ENCODE measurements around the gene KIF3A. TPM values are rescaled to one million over a fixed set of nuclear protein-coding genes. Genes with fewer than 3 reads are reported as not detected.

The KIF3A gene
- total and polyA plus RNA-seq, 8 donors = 0.58 to 19.3 (median 4.6) TPM

DNA sequence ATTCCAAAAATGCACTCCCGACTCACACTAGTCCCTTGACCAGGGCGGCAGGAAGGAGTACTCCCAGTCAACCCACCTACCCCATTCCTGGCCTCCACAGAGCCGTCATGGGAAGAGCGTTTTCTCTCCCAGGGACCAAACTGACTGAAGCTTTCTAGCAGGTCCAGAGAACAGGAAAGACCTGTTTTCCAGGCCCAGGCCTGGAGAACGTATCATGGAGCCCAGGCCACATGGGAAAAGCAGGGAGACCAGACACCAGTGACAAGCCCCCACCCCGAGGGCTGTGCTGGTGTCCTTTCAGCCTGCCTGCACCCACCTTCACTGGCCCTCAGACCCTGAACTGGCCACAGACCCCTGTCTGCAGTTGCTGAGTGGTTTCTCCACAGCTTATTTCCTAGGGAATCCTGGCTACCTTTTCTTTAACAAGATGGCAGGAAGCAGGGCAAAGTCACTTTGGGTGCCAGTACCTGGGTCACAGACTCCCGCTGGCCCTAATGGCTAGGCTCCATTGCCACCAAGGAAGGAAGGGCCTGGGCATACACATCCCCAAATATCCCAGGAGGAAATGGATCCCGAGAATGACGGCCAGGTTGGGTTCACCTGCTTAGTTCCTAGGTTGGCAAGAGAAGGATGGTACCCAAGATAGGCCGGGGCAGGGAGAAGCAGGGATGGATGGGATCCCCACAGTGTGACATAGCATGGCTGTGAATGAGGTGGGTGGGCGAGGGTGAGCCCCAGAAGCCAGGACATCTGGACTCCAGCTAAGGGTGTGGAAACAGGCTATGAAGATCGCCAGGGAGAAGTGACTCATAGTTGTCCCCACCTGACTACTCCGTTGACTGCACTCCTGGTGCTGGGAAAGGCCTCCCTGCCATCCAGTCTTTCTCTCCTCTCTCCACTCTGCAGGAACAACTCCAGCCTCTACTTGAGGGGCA is 22.0 kb upstream of the KIF3A start:
- Histone ChIP-seq H3K36me3 (peaks cover 54 to 91% (median 76%) of the 10 kb centered on the region in 4 donors), H3K27me3 (no peaks in the 10 kb centered on the region), H3K4me1 (no peaks in the 10 kb centered on the region), H3K4me3 (no peak overlapping the region), H3K9me3 (no peaks in the 10 kb centered on the region), H3K27ac (no peak overlapping the region)
- WGBS, 5 donors = 72 to 81% (median 78%) methylated on average over 13 of the region's 13 CpGs
- intact Hi-C loops (cut with DNase I; ENCODE audit: low total_unique reads) = no loop called here
- TF ChIP-seq POLR2A (IDR thresholded peaks at IDR 0.05) (no peak), POLR2AphosphoS5 (IDR thresholded peaks at IDR 0.05) (no peak), EP300 (IDR thresholded peaks at IDR 0.05) (no peak)
- TF ChIP-seq, protein P1, sequence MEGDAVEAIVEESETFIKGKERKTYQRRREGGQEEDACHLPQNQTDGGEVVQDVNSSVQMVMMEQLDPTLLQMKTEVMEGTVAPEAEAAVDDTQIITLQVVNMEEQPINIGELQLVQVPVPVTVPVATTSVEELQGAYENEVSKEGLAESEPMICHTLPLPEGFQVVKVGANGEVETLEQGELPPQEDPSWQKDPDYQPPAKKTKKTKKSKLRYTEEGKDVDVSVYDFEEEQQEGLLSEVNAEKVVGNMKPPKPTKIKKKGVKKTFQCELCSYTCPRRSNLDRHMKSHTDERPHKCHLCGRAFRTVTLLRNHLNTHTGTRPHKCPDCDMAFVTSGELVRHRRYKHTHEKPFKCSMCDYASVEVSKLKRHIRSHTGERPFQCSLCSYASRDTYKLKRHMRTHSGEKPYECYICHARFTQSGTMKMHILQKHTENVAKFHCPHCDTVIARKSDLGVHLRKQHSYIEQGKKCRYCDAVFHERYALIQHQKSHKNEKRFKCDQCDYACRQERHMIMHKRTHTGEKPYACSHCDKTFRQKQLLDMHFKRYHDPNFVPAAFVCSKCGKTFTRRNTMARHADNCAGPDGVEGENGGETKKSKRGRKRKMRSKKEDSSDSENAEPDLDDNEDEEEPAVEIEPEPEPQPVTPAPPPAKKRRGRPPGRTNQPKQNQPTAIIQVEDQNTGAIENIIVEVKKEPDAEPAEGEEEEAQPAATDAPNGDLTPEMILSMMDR (IDR thresholded peaks at IDR 0.05) = no peak
- peak in 1 of 2 donors; percentile 83 for DNase-seq

DNA sequence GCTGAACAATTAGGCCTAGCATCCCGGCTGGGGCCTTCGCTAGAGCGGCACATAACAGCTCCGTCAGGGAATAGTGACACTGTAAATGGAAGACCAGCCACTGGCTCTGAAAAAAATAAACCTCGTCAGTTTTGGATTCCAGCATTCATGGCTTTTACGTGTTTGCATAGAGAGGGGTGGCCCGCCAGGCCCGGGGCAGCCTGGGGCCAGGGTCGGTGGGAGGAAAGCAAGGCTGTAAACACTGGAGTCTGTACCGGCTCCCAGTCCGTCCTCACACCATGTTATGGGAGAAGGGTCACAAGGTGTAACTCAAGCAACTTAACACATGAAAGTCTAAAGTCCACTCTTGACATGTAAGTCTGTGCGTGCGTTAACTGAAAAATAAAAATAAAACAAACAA is 21.1 kb upstream of the KIF3A start:
- no peaks in the 10 kb centered on the region for H3K9me3 ChIP-seq
- H3K4me1 ChIP-seq = peaks cover 0 to 3% (median 1%) of the 10 kb centered on the region in 4 donors
- intact Hi-C loops (cut with DNase I; ENCODE audit: low total_unique reads) = no loop called here
- no peak overlapping the region for H3K4me3 ChIP-seq
- no peak overlapping the region for H3K27ac ChIP-seq
- 68 to 83% (median 73%) methylated on average over 13 of the region's 13 CpGs for WGBS, 5 donors
- peaks cover 45 to 81% (median 67%) of the 10 kb centered on the region in 4 donors for H3K36me3 ChIP-seq
- no peaks in the 10 kb centered on the region for H3K27me3 ChIP-seq
- TF ChIP-seq POLR2AphosphoS5 (IDR thresholded peaks at IDR 0.05) (no peak), POLR2A (IDR thresholded peaks at IDR 0.05) (no peak), EP300 (IDR thresholded peaks at IDR 0.05) (no peak)
- TF ChIP-seq, protein P1 (IDR thresholded peaks at IDR 0.05) = no peak
- no peak for DNase-seq

DNA sequence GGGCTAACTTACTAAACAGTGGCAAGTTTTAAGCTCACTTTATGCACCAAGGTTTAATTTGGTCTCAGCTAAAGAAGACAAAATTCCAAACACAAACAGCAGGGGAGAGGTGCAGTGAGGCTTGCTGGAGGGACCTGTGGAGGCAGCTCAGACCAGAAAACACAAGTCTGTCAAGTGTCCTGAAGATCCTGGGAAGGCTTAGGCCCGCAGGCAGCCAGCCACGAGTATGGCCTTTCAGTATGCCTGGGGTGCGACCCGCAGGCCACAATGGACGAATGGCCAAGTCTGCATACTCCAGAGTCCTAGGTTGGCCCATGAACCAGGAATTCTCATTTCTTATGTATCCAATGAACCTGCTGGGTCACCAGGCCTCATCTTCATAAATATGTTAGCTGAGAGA is 19.2 kb upstream of the KIF3A start:
- TF ChIP-seq, protein P1 (IDR thresholded peaks at IDR 0.05) = no peak
- no peak for TF ChIP-seq POLR2A (IDR thresholded peaks at IDR 0.05)
- no peak for TF ChIP-seq EP300 (IDR thresholded peaks at IDR 0.05)
- TF ChIP-seq POLR2AphosphoS5 (IDR thresholded peaks at IDR 0.05) = no peak
- WGBS, 5 donors = 85 to 91% (median 87%) methylated on average over 3 to 5 of the region's 5 CpGs
- intact Hi-C loops (cut with DNase I; ENCODE audit: low total_unique reads) = no loop called here
- Histone ChIP-seq H3K27me3 (no peaks in the 10 kb centered on the region), H3K4me3 (no peak overlapping the region), H3K4me1 (peaks cover 0 to 6% (median 4%) of the 10 kb centered on the region in 4 donors), H3K9me3 (no peaks in the 10 kb centered on the region), H3K36me3 (peaks cover 34 to 68% (median 50%) of the 10 kb centered on the region in 4 donors), H3K27ac (no peak overlapping the region)
- no peak for DNase-seq

DNA sequence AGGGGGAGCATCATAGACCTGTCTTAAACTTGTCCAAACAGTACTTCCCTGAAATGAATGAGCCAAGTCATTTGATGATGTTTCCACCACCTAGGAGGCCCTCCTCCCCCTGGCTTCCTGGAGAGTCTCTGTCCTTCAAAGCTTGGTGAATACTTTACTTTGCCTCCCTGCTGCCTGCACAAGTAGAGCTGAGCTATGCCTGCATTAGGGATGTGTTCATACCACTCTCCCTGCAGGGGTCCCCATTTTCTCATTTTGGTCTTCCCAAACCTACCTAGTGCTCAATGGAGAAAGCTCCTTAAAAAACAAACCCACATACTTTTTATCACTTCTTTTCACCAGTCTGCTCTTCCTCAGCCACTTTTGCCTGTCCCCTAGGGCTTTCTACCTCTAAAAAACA is 17.6 kb upstream of the KIF3A start:
- intact Hi-C loops (cut with DNase I; ENCODE audit: low total_unique reads) = no loop called here
- H3K4me3 ChIP-seq = no peak overlapping the region
- H3K27ac ChIP-seq = no peak overlapping the region
- peak in 1 of 2 donors; percentile 62 for DNase-seq
- H3K4me1 ChIP-seq = peaks cover 0 to 6% (median 4%) of the 10 kb centered on the region in 4 donors
- no peaks in the 10 kb centered on the region for H3K9me3 ChIP-seq
- H3K27me3 ChIP-seq = no peaks in the 10 kb centered on the region
- H3K36me3 ChIP-seq = peaks cover 23 to 55% (median 34%) of the 10 kb centered on the region in 4 donors
- TF ChIP-seq POLR2A (IDR thresholded peaks at IDR 0.05) = no peak
- no peak for TF ChIP-seq EP300 (IDR thresholded peaks at IDR 0.05)
- no peak for TF ChIP-seq POLR2AphosphoS5 (IDR thresholded peaks at IDR 0.05)
- TF ChIP-seq, protein P1 (IDR thresholded peaks at IDR 0.05) = no peak

All from stomach (tissue), 9 donors.